ENCODE data around the gene NHSL2. TPM values are rescaled to one million over a fixed set of nuclear protein-coding genes. Genes with fewer than 3 reads are reported as not detected.
"Not testable (repeated sequence)": the region's sequence is repeated elsewhere in the genome, so short reads cannot be mapped to it uniquely, and the experiment has no call there.

NHSL2 gene
- total RNA-seq, 2 donors from 2014 or later, result 32.4 to 46.1 TPM

DNA sequence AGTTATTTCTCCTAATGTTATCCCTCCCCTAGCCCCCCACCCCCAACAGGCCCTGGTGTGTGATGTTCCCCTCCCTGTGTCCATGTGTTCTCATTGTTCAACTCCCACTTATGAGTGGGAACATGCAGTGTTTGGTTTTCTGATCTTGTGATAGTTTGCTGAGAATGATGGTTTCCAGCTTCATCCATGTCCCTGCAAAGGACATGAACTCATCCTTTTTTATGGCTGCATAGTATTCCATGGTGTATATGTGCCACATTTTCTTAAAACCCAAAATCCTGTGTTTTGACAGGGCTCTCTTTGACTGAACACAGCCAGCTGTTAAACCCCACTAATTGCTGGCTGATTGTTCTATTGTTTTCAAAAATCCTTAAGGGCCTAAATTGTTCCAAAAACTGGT, 53.5 kb downstream of the NHSL2 start:
- DNase-seq (ENCODE audit: low spot score); intact Hi-C loops (cut with DNase I): not testable (repeated sequence)

DNA sequence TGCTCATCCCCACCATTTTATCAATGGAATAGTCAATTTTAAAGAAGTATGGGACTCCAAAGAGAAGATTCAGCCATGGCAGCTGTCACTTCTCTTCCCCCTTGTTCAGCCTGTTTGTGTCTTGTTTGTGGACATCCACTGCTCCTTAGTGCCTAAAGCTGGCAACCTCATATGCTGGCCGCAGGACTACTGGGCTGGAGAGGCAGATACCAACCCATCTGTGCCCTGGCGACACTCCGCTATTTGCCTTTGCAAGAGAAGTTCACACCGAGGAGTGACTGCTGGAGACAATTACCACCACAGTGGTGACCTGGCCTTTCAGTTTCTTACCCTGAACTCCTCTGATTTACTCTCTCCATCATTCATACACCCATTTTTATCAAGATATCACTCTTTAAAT, 64.3 kb downstream of the NHSL2 start:
- intact Hi-C loops (cut with DNase I), result loop anchor here in 1 of 2 donors (5.0 kb wide), 1 partner anchor 593 kb away; no protein-coding TSS in a partner anchor
- no peak for DNase-seq (ENCODE audit: low spot score)

DNA sequence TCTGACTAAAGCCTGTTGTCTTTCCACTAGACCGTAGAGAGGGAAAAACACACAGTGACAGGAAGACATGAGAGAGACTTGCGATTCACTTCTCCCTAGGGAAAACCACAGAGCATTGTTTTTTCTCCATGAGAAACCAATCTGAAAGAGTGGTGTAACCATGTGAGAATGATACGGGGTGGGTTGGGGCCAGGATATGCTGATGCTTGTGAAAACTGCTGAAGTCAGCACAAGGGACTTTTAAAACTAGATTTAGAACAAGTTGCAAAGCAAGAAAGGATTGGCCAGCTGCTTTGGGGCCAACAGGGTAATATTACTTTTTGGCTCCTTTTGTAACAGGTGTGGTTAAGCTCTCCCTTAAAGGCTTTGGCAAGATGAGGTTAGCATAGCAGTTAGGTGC, 66.1 kb downstream of the NHSL2 start:
- no peak for DNase-seq (ENCODE audit: low spot score)
- intact Hi-C loops (cut with DNase I), result loop anchor here in 1 of 2 donors (5.0 kb wide), 1 partner anchor 594 kb away; no protein-coding TSS in a partner anchor

DNA sequence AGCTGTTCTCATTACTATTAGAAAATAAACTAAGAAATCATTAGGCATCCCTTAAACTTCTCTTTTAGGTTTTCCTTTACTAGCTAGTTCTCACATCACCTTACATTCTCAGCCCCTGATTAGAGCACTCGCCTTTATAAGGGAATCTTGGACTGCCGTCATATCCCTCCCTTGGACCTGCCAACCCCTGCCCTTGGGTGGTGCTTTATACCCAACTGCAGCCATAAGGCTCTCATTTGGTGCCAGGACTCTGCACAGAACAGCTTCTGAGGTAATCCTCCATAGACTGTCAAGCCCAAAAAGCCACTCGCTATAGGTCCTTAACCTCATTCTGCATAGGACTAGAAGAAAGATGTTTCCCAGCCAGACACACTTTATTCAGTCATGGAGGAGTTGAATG, 67.5 kb downstream of the NHSL2 start:
- intact Hi-C loops (cut with DNase I), result loop anchor here in 1 of 2 donors (5.0 kb wide), 1 partner anchor 596 kb away; no protein-coding TSS in a partner anchor

DNA sequence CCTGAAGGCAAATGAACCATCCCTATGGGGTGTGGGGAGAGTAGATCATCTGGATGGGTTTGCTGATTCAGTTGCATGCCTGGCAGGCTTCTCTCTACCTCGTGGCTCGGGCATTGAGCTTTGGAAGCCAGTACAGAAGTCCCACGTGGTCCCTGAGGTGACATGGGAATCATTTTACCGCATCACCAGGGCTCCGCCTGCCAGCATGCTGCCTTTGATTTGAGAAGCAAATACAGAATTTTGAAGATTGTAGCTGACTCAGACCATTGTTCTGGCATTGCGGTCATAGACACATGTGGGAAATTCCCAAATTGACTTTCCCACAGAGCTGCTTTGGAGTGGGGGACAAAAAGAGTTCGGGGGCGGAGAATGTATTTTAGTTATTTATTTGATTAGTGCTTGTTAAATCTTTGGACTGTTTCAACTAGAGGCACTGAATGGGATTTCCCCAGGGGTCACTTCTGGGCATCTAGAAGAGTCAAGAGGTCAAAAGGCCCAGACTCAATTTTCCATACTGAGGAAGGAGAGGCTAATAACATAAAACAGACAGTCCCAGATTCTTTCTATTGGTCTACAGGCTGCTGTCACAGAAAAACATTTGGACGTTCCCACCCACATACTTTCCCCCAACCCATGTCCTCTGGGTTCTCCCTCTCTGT, 79.3 kb downstream of the NHSL2 start:
- intact Hi-C loops (cut with DNase I), result no loop called here
- peak; percentile 84 for DNase-seq (ENCODE audit: low spot score)

More for the DNA sequence above, 67.5 kb downstream of the NHSL2 start:
- no peak for DNase-seq (ENCODE audit: low spot score)

DNA sequence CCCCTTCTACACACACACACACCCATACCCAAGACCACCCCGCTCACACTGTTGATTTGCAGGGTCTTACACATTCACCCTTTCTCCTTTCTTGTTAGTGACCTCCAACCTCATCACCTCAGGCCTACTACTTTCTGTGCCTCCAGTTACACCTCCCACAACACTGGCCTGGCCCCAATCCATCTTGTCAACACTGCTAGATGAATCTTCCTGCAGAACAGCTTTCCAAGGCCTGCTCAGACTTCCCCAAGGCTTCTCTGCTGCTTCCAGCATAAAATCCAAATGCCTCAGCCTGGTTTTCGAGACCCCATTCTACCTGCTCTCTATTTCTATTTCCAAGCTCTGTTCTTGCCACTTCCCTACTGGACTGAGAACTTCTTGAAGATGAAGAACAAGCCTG, 79.9 kb downstream of the NHSL2 start:
- no peak for DNase-seq (ENCODE audit: low spot score)
- intact Hi-C loops (cut with DNase I), result no loop called here

DNA sequence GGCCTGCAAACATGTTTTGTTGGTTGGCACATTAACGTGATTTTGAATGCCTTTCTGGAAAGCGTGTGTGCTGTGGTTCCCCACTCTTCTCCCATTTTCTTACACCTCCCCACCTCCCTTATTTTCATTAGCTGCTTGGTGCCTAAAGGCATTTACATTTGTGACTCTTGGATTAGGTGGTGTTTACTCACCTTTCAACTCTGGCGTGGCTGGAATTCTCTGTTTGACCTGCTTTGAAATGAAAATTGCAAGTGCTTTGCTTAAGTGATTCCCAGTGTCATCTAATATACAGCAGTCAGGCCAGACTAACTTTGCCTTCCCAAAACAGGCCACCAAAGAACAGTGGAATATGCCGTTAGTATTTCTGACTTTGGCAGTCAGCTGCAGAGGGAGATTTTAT, 80.5 kb downstream of the NHSL2 start:
- intact Hi-C loops (cut with DNase I), result no loop called here
- no peak for DNase-seq (ENCODE audit: low spot score)

DNA sequence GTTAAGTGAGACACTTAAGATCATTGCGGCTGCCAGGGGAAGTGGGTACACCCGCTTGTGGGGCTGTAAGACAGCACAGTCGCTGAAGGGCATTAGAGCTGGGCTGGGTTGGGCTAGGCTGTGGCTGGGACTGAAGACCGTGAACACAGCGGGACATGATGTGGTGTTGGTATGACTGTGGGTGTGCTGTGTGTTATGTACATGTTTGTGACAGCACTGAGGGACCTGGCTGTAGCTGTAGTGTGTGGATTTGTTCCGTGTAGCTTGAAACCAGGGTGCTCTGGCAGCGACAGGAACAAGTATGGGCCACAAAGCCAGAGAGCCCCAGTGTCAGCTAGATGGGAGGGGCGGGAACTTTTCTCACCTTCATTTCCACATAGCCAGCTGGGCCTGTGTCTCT, 82.1 kb downstream of the NHSL2 start:
- intact Hi-C loops (cut with DNase I), result no loop called here
- DNase-seq (ENCODE audit: low spot score), result no peak

DNA sequence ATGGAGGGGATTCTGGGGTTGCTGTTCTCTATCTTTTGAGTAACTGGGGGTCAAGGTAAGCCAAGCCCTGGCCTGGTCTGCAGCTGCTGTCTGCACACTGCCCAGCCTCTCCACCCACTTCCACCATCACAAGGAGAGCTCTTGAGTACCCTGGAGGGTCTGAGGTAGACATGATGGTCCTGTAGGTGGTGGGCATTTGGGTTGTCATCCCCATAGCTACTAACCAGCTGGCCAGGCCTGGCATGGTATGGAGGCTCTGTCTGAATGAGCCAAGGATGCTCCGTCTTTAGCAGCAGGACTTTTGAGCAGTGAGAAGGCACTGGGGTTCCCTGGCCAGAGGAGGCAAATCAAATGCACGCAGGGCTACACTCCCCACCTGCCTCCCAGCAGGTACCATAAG, 82.7 kb downstream of the NHSL2 start:
- no peak for DNase-seq (ENCODE audit: low spot score)
- intact Hi-C loops (cut with DNase I), result no loop called here

DNA sequence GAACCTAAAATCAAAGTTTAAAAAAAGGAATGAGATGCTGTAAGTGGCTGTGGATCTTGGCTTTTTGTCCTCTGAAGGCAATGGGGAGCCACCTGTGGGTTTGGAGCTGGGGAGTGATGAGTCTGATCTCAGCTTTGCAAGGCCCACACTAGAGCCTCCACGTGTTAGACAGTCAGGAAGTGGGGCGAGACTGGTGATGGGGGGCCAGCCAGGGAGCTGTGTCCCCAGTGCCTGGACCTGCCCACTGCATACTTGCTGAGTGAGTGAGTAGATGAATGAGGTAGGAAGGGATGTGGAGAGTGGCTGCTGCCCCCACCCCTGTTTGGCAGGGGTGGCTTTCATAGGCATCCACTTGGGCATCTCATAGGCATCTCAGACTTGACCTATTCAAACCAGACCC, 84.0 kb downstream of the NHSL2 start:
- no peak for DNase-seq (ENCODE audit: low spot score)
- intact Hi-C loops (cut with DNase I), result no loop called here

DNA sequence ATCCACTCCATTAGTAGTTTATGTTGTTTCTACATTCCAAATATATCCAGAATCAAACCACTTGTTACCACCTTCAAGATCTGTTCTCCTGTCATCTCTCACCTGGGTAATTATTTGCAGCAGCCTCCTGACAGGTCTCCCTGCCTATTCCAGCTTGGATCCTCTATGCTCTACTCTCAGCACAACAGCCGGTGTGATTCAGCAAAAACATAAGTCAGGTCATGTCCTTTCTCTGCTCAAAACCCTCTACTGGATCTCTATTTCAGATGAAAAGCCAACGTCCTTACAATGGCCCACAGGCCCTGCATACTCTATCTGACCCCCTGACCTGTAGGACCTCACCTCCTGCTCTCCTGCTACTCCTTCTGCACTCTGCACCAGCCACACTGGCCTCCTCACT, 84.5 kb downstream of the NHSL2 start:
- DNase-seq (ENCODE audit: low spot score), result no peak
- intact Hi-C loops (cut with DNase I), result no loop called here

DNA sequence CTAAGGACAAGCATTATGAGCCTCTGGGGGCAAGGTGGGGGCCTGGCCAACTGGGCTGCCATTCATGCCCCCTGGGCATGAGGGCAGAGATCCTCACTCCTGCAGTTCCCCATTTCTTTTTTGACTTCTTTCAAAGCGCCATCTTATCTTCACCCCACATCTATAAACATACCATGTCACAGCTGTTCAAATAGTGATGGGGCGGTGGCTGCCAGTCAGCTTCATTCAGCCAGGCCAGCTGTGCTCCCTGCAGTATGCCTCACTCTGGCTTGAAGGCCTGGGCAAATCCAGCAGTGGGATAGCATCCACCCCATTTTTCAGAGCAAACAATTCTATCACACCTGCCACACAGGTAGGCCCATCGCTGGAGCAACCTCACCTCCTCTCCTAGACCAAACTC, 85.5 kb downstream of the NHSL2 start:
- DNase-seq (ENCODE audit: low spot score), result no peak
- intact Hi-C loops (cut with DNase I), result no loop called here

DNA sequence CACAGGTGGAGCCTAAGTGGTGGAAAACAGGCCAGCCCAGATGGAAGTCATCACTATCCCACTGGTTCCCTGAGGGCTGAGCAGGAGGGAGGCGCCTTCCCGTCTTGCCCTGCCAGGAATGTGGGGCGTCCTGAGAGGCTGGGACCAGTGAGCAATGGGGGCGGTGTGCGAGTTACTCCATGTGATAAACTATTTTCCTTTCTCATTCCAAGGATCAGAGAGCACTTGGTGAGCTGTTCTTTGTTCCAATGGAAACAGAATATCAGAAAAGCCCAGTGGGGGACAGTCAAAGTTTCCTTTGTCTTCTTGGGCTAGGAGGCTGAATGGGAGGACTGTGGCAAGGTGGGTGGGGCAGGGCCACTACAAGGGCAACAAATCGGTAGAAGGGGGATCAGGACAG, 86.2 kb downstream of the NHSL2 start:
- intact Hi-C loops (cut with DNase I), result no loop called here
- DNase-seq (ENCODE audit: low spot score), result peak; percentile 91

DNA sequence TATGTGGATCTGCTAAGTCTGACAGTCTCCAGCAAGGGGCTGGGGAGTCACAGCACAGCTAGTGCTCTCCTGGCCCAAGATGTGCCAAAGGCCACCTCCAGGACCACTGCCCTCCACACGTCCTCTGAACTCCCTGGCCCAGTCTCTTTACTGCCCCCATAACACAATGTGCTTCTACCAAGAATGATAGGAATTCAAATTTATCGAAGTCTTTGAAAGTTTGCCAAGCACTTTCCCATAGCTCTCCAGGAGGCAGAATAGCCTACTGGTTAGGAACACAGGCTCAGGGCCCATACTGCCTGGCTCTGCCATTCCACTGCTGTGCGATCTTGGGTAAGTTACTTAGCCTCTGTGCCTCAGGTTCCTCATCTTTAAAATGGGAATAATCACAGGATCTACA, 86.7 kb downstream of the NHSL2 start:
- no peak for DNase-seq (ENCODE audit: low spot score)
- intact Hi-C loops (cut with DNase I), result no loop called here

DNA sequence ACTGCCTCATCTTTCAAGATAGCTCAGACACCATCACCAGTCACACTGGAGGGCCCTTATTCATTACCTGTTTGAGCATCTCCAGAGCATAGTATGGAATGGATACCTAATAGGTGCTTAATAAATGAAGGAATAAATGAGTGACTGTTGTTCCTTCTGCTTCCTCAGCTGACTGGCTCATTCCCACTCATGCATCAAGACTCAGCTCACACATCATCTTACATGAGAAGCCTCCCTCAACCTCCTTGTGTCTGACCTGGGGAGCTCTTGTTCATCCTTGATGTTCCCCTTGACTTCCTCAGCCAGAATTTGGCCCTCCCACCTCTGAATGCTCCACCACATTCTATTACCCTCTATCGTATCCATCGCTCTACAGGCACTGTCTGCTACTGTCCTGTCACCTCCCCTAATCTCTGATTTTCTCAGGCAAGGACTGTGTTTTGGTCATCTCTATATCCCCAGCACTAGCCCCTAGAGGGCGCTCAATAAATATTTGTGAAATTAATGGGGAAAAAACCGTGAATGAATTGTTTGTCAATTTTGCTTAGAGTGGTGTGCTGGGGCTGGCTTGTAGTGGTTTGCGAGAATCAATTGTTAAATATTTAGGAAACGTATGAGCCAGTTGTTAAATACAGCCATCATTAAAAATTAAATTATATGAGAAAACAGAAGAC, 88.3 kb downstream of the NHSL2 start:
- no peak for DNase-seq (ENCODE audit: low spot score)
- intact Hi-C loops (cut with DNase I), result no loop called here

DNA sequence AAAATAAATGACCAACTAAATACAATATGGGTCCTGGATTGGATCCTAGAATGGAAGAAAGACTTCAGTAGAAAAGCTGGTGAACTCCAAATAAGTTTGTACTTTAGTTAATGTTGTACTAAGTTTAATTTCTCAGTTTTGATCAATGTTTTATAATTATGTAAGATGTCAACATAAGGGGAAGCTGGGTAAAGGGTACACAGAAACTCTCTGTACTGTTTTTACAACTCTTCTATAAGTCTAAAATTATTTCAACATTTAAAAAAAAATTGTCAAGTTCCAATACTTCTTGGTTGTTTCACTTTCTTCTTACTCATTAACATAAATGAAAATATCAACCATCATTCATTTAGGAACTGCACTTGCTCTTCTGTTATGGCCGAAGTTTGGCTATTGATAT, 88.9 kb downstream of the NHSL2 start:
- DNase-seq (ENCODE audit: low spot score), result no peak
- intact Hi-C loops (cut with DNase I), result no loop called here

DNA sequence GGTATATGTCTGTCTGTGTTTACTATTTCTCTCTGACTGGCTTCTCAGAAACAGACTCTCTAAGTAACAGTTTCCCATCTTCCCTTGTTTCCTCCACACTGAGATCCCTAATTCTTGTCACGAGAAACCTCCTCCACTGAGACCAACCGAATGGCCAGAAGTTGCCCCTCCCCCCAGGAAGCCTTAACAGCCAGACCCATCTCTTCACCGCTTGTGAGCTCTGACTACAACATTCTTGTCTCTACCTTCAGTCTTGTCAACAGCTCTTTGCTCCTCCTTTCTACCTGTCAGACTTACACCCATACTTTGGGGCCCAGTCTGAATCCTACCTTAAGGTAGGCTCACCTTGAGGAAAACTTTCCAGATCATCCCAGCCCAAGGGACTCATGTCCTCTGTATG, 90.8 kb downstream of the NHSL2 start:
- intact Hi-C loops (cut with DNase I), result no loop called here
- DNase-seq (ENCODE audit: low spot score), result no peak

DNA sequence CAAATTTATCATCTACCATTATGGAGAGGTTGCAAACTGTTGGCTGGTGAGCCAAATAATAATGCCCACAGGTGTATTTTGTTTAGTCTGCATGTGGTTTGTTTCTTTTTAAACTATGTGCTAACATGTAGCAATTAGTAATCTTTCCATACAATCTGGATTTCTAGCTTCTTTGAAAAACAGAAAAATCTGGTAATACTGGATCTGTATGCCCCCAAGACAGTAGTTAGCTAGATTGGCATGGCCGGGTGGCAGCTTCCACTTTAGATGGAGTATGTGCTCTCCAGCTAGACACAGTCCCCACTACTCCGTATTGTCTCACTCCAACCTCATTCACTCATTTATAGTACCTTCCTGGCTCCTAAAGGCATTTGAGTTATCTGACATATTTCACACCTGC, 91.3 kb downstream of the NHSL2 start:
- intact Hi-C loops (cut with DNase I), result no loop called here
- no peak for DNase-seq (ENCODE audit: low spot score)

DNA sequence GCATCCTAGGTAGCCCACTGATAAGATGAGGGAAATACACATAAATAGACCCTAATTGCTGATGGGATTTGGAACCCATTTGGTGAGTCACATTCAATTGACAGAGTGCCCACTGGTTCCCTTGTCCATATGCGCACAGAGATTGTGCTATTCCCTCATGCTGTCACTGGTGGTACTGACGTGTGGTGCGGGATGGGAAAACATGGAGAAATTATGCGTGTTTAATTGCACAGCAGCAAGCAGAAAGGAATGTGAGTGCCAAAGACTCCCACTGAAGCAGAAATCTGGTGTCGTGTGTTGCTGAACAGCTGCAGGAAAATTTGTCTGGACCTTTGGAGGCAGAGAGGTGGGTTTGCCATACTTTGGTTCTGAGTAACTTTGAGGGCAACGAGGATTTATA, 92.2 kb downstream of the NHSL2 start:
- intact Hi-C loops (cut with DNase I), result no loop called here
- DNase-seq (ENCODE audit: low spot score), result no peak

DNA sequence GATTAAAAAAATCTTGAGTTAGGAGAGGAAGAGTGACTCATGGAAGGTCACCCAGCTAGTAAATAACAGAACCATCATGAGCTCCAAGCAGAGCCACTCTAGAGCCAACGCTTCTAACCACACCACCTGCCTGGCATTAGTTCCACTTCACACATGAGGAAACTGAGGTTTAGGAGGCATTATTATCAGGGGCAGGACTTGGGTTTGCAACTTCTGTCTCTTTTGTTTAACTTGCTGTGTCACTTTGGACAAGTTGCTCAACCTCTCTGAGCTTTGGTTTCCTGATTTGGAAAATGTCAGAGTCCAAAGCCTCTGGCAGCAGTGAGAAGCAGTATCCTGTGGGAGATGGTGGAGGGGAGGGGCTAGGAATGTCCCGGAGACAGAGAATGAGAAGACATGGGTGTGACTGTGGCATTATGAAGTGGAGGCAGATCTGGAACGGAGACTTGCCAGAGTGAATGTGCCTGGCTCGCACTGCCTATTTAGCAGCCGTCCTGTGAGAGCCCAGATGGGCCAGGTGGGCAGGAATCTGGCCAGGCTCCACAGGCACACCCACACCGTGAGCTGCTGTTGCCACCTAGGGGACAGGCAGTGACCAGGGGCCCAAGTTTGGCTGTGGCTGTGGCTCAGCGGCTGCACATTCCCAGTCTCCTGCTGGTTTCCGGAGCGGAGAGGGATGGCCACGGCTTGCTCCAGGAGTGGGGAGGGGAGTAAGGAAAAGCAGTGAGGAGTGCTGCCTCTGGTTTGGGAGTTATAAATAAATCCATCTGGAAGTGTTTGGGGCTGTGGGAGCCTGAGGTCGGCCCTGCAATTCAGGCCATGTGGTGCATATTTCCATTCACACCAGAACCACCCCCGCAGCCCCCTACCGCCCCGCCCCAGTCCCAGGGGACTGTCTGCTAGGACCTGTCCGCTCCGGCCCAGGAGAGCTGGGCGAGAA, 93.4 kb downstream of the NHSL2 start:
- peak; percentile 85 for DNase-seq (ENCODE audit: low spot score)
- intact Hi-C loops (cut with DNase I), result no loop called here
